IMR-90 (cell line): ENCODE measurements around the gene CSRP1. TPM values are rescaled to one million over a fixed set of nuclear protein-coding genes. Genes with fewer than 3 reads are reported as not detected.

Experiments
- ATAC-seq: fragments of 200-7000 bp; cut with Tn5 transposase; 2 replicates; pipeline ENCODE4 v1.9.1; 2020; ENCODE audit warnings: low read depth, mild to moderate bottlenecking, moderate library complexity
- BruUV-seq: library from RNA; stranded (reverse); fragments of 400-500 nt; replicated peaks from 2 replicates; lab custom pipeline; 2021; lab: Mats Ljungman, UMichigan
- CTCF ChIA-PET: fragments of 300-600 bp; formaldehyde crosslinking; extraction: SDS; loops from one replicate; lab custom pipeline; 2021; ENCODE audit warnings: antibody characterized with exemption; lab: Yijun Ruan, JAX
- POLR2A ChIA-PET: fragments of 300-600 bp; sonication (Branson Sonifier 250); formaldehyde crosslinking; loops from one replicate; lab custom pipeline; 2022; ENCODE audit warnings: antibody characterized with exemption; ENCODE audit not compliant: unreplicated experiment; lab: Charles Lee
- DNase-seq: peaks from one replicate; pipeline ENCODE4 v3.0.0; 2013
- H2AFZ ChIP-seq: replicated peaks from 2 replicates; pipeline ENCODE3; 2013; ENCODE audit warnings: low read length, mild to moderate bottlenecking; ENCODE audit not compliant: poor library complexity
- H2AK5ac ChIP-seq: 2 replicates; pipeline ENCODE4 v1.6.1; 2013; ENCODE audit warnings: low read depth, low read length, inconsistent platforms
- H2AK9ac ChIP-seq: replicated peaks from 2 replicates; pipeline ENCODE3; 2013; ENCODE audit warnings: mild to moderate bottlenecking, low read depth, low read length, moderate library complexity; ENCODE audit not compliant: poor library complexity
- H2BK120ac ChIP-seq: 2 replicates; pipeline ENCODE4 v1.6.1; 2013; ENCODE audit warnings: low read depth, low read length, inconsistent platforms
- H2BK15ac ChIP-seq: 3 replicates; pipeline ENCODE4 v1.6.1; 2013; ENCODE audit warnings: low read depth, low read length, inconsistent platforms
- H2BK20ac ChIP-seq: 2 replicates; pipeline ENCODE4 v1.6.1; 2013; ENCODE audit warnings: low read depth, mild to moderate bottlenecking, inconsistent platforms, low read length, moderate library complexity
- H2BK5ac ChIP-seq: 2 replicates; pipeline ENCODE4 v1.6.1; 2013; ENCODE audit warnings: mild to moderate bottlenecking, low read depth, low read length, inconsistent platforms; ENCODE audit not compliant: poor library complexity, severe bottlenecking
- H3K14ac ChIP-seq: replicated peaks from 2 replicates; pipeline ENCODE4 v1.6.1; 2013; ENCODE audit warnings: low read depth, low read length, inconsistent platforms
- H3K18ac ChIP-seq: 2 replicates; pipeline ENCODE4 v1.6.1; 2013; ENCODE audit warnings: low read depth, low read length, control low read depth
- H3K23ac ChIP-seq: 2 replicates; pipeline ENCODE4 v1.6.1; 2013; ENCODE audit warnings: low read depth, low read length, inconsistent platforms
- H3K27ac ChIP-seq: 2 replicates; pipeline ENCODE4 v1.5.1; 2013; ENCODE audit warnings: mild to moderate bottlenecking, control low read depth, low read length; ENCODE audit not compliant: insufficient read depth
- H3K27me3 ChIP-seq: 2 replicates; pipeline ENCODE4 v1.6.1; 2013; ENCODE audit warnings: low read length; ENCODE audit not compliant: control insufficient read depth, insufficient read depth
- H3K36me3 ChIP-seq: 2 replicates; pipeline ENCODE4 v1.6.1; 2013; ENCODE audit warnings: low read length, mixed read lengths; ENCODE audit not compliant: control insufficient read depth, insufficient read depth
- H3K4ac ChIP-seq: 2 replicates; pipeline ENCODE4 v1.6.1; 2013; ENCODE audit warnings: low read depth, low read length, inconsistent platforms
- H3K4me1 ChIP-seq: 2 replicates; pipeline ENCODE4 v1.6.1; 2013; ENCODE audit warnings: low read length, mixed read lengths; ENCODE audit not compliant: control insufficient read depth, insufficient read depth
- H3K4me2 ChIP-seq: 2 replicates; pipeline ENCODE4 v1.6.1; 2013; ENCODE audit warnings: low read depth, mild to moderate bottlenecking, control low read depth, low read length, moderate library complexity
- H3K4me3 ChIP-seq: 2 replicates; pipeline ENCODE4 v1.5.1; 2013; ENCODE audit warnings: low read depth, mild to moderate bottlenecking, control low read depth, low read length, moderate library complexity; ENCODE audit not compliant: insufficient read depth
- H3K56ac ChIP-seq: 2 replicates; pipeline ENCODE4 v1.6.1; 2013; ENCODE audit warnings: low read length, inconsistent platforms; ENCODE audit not compliant: insufficient read depth; ENCODE audit errors: extremely low read depth
- H3K79me1 ChIP-seq, 2 experiments: 2 replicates each; pipeline ENCODE4 v1.6.1; 2013; ENCODE audit warnings: low read length in 2 of 2, inconsistent platforms in 1 of 2, low read depth in 1 of 2
- H3K9ac ChIP-seq: 2 replicates; pipeline ENCODE4 v1.6.1; 2013; ENCODE audit warnings: low read depth, low read length, control low read depth
- H3K9me1 ChIP-seq: 2 replicates; pipeline ENCODE4 v1.6.1; 2013; ENCODE audit warnings: low read length, inconsistent platforms; ENCODE audit not compliant: insufficient read depth
- H3K9me3 ChIP-seq: 2 replicates; pipeline ENCODE4 v1.6.1; 2013; ENCODE audit warnings: low read length; ENCODE audit not compliant: control insufficient read depth, insufficient read depth
- H4K20me1 ChIP-seq: 2 replicates; pipeline ENCODE4 v1.6.1; 2013; ENCODE audit warnings: low read length, inconsistent platforms; ENCODE audit not compliant: insufficient read depth
- H4K5ac ChIP-seq: 2 replicates; pipeline ENCODE4 v1.6.1; 2013; ENCODE audit warnings: mild to moderate bottlenecking, low read depth, low read length, control low read depth
- H4K8ac ChIP-seq, 2 experiments: 2 replicates each; pipeline ENCODE4 v1.6.1; 2013; ENCODE audit warnings: low read depth in 2 of 2, low read length in 2 of 2, control low read depth in 1 of 2, inconsistent platforms in 1 of 2
- H4K91ac ChIP-seq: 2 replicates; pipeline ENCODE4 v1.6.1; 2013; ENCODE audit warnings: low read depth, low read length, inconsistent platforms; ENCODE audit not compliant: insufficient read depth
- CEBPB ChIP-seq: IDR thresholded peaks from 2 replicates; pipeline ENCODE4 v1.6.1; 2012; ENCODE audit warnings: low read depth, low read length, improper control_type of control experiment
- MAFK ChIP-seq: IDR thresholded peaks from 2 replicates; pipeline ENCODE4 v1.6.1; 2012; ENCODE audit warnings: low read depth, low read length, improper control_type of control experiment
- MAZ ChIP-seq: IDR thresholded peaks from 2 replicates; pipeline ENCODE4 v1.6.1; 2012; ENCODE audit warnings: low read depth, mild to moderate bottlenecking, low read length, improper control_type of control experiment, moderate library complexity, borderline replicate concordance
- NFE2L2 ChIP-seq: fragments of 150-350 bp; IDR thresholded peaks from 2 replicates; pipeline ENCODE4 v1.6.1; 2016; ENCODE audit warnings: low read depth, mild to moderate bottlenecking, low read length
- POLR2A ChIP-seq: IDR thresholded peaks from 2 replicates; pipeline ENCODE4 v1.6.1; 2012; ENCODE audit warnings: mild to moderate bottlenecking, low read depth, low read length
- WGBS, 2 experiments: methylation state at CpG; one replicate each; pipeline versions ENCODE4 v1.1.5 to v1.1.7; 2013; ENCODE audit warnings: missing lambda C conversion rate in 2 of 2; ENCODE audit not compliant: insufficient read length in 1 of 2; ENCODE audit errors: extremely low coverage in 2 of 2; 5-methylcytosine and 5-hydroxymethylcytosine counted together
- dilution Hi-C: fragments of 300-500 bp; cut with HindIII; formaldehyde crosslinking; loops from one replicate; pipeline ENCODE4 v1.14.3; 2018; ENCODE audit warnings: low sequenced_read_pairs; ENCODE audit not compliant: unreplicated experiment
- in situ Hi-C: fragments of 300-500 bp; cut with MboI; formaldehyde crosslinking; loops from 3 replicates; pipeline ENCODE4 v1.14.3; 2019; ENCODE audit warnings: low sequenced_read_pairs, inconsistent platforms, mixed read lengths
- intact Hi-C: fragments of 100-400 bp; cut with micrococcal nuclease; formaldehyde crosslinking; loops from 2 replicates; pipeline ENCODE4 v1.10.0; 2022
- polyA plus RNA-seq, 3 experiments: library from polyadenylated mRNA; depleted of rRNA; stranded (reverse); fragments of >200 nt; gene quantifications; 2 replicates each; pipeline ENCODE4 v1.2.3, GENCODE V29; 2012; ENCODE audit warnings: low replicate concordance in 1 of 3
- total RNA-seq: library from RNA; depleted of rRNA; stranded (reverse); fragments of >200 nt; gene quantifications from 2 replicates; pipeline ENCODE4 v1.2.3, GENCODE V29; 2012

CSRP1 gene
- total and polyA plus RNA-seq, 2 of the 4 experiments (the other 2 are of a cell fraction) = 1,037 to 1,498 TPM

DNA sequence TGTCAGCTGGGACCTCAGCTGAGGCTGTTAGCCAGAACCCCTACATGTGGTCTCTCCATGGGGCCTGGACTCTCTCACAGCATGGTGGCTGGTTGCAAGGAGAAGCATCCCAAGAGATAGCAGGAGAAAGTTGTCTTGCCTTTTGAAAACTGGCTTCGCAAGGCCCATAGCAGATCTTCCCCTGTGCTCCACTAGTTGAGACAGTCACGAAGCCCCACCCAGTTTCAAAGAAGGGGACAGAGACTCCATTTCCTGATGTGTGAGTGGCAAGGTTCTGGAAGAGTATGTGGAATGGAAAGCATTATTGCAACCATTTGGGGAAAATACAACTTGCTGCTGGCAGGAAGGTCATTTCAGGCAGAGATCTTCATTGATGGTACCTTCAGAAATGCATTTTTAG lies 7.5 kb upstream of the CSRP1 start:
- no CpG with 5 or more reads among the region's 2 CpGs for WGBS, 2 experiments

More for the DNA sequence above, 7.5 kb upstream of the CSRP1 start:
- H3K4me2 ChIP-seq = no peak overlapping the region
- H3K79me1 ChIP-seq = peaks cover 3 to 7% of the 10 kb centered on the region in 2 experiments; a peak in 2 of 4 replicates
- H2BK120ac ChIP-seq = no peak overlapping the region
- H3K14ac ChIP-seq = 0 out of 2 replicates have a peak overlapping the region, but pooled peaks have one; percentile 18
- no peak overlapping the region for H2BK20ac ChIP-seq
- dilution Hi-C loops = no loop called here
- POLR2A ChIA-PET = no interaction called here
- no peak overlapping the region for H3K27ac ChIP-seq
- H4K5ac ChIP-seq = no peak overlapping the region
- H3K56ac ChIP-seq = no peak overlapping the region
- no peak overlapping the region for H2BK15ac ChIP-seq
- CTCF ChIA-PET = interaction anchor here (2.3 to 6.2 kb wide), 3 partner anchors 32 to 79 kb away, joined by 22 to 103 read pairs (median 26); no protein-coding TSS in a partner anchor
- peaks cover 9% of the 10 kb centered on the region for H3K4me1 ChIP-seq
- no peaks in the 10 kb centered on the region for H3K36me3 ChIP-seq
- H2BK5ac ChIP-seq = no peak overlapping the region
- no peak overlapping the region for H2AK5ac ChIP-seq
- no peak overlapping the region for H3K23ac ChIP-seq
- no peak overlapping the region for H4K8ac ChIP-seq
- H3K9ac ChIP-seq = no peak overlapping the region
- no peak overlapping the region for H2AFZ ChIP-seq
- peaks cover 6% of the 10 kb centered on the region for H3K9me1 ChIP-seq
- intact Hi-C loops = no loop called here
- no peak for TF ChIP-seq POLR2A
- TF ChIP-seq NFE2L2 = no peak
- no peak for TF ChIP-seq MAZ
- no peak for TF ChIP-seq MAFK
- TF ChIP-seq CEBPB = no peak
- no peak overlapping the region for H3K18ac ChIP-seq
- no peak overlapping the region for H2AK9ac ChIP-seq
- no TSS peak for BruUV-seq
- no peak overlapping the region for H3K4ac ChIP-seq
- no peak for DNase-seq
- no peak overlapping the region for H3K4me3 ChIP-seq
- in situ Hi-C loops = loop anchor here (10.0 kb wide), 1 partner anchor 70 kb away; no protein-coding TSS in a partner anchor
- no peaks in the 10 kb centered on the region for H4K20me1 ChIP-seq
- no peaks in the 10 kb centered on the region for H3K27me3 ChIP-seq
- no peak overlapping the region for H4K91ac ChIP-seq
- H3K9me3 ChIP-seq = no peaks in the 10 kb centered on the region
- ATAC-seq = no peak
